Measurements from ENCODE around the gene WIPF1.

Gene WIPF1

GRCh38 chr2:174602745-174603144, 5.1 kb upstream of the WIPF1 start:
- Mint-ChIP-seq H3K36me3 (ENCODE audit: insufficient read depth) (peaks cover 20% of the 10 kb centered on the region), H3K27me3 (no peaks in the 10 kb centered on the region), H3K4me3 (peak overlapping the region in 1 of 2 donors; percentile 21), H3K4me1 (ENCODE audit: low read depth in 2 of 2) (peaks cover 68 to 84% of the 10 kb centered on the region in 2 donors), H3K27ac (peak overlapping the region; percentile 82 to 87), H3K9me3 (no peaks in the 10 kb centered on the region)
- ATAC-seq (replicated peaks) (no peak), DNase-seq (no peak)

- ATAC-seq (replicated peaks) (peak; percentile 21), DNase-seq (no peak)
- peaks cover 51 to 63% of the 10 kb centered on the region in 2 donors for H3K4me1 Mint-ChIP-seq (ENCODE audit: low read depth in 2 of 2)
- H3K27ac Mint-ChIP-seq = peak overlapping the region; percentile 98 to 100
- no peaks in the 10 kb centered on the region for H3K27me3 Mint-ChIP-seq
- peak overlapping the region; percentile 84 to 91 for H3K4me3 Mint-ChIP-seq
- H3K9me3 Mint-ChIP-seq = no peaks in the 10 kb centered on the region
- H3K36me3 Mint-ChIP-seq (ENCODE audit: insufficient read depth) = peaks cover 40% of the 10 kb centered on the region
Measured at GRCh38 chr2:174600349-174600748, 2.7 kb upstream of the WIPF1 start.

- ATAC-seq (replicated peaks) = no peak
- H3K27ac Mint-ChIP-seq = peak overlapping the region; percentile 98 to 100
- H3K36me3 Mint-ChIP-seq (ENCODE audit: insufficient read depth) = peaks cover 49% of the 10 kb centered on the region
- no peak for DNase-seq
- peak overlapping the region; percentile 84 to 91 for H3K4me3 Mint-ChIP-seq
- peaks cover 48 to 54% of the 10 kb centered on the region in 2 donors for H3K4me1 Mint-ChIP-seq (ENCODE audit: low read depth in 2 of 2)
- no peaks in the 10 kb centered on the region for H3K27me3 Mint-ChIP-seq
- H3K9me3 Mint-ChIP-seq = no peaks in the 10 kb centered on the region
Measured at GRCh38 chr2:174599310-174599921, 1.8 kb upstream of the WIPF1 start.

- no peaks in the 10 kb centered on the region for H3K9me3 Mint-ChIP-seq
- no peak for ATAC-seq (replicated peaks)
- H3K4me3 Mint-ChIP-seq = peak overlapping the region; percentile 84 to 91
- H3K36me3 Mint-ChIP-seq (ENCODE audit: insufficient read depth) = peaks cover 69% of the 10 kb centered on the region
- no peaks in the 10 kb centered on the region for H3K27me3 Mint-ChIP-seq
- peak overlapping the region; percentile 98 to 100 for H3K27ac Mint-ChIP-seq
- peaks cover 49 to 50% of the 10 kb centered on the region in 2 donors for H3K4me1 Mint-ChIP-seq (ENCODE audit: low read depth in 2 of 2)
- DNase-seq = no peak
Measured at GRCh38 chr2:174597009-174597344, 627 bp downstream of the WIPF1 start.

- ATAC-seq (replicated peaks) (no peak), DNase-seq (no peak)
- H3K4me3 Mint-ChIP-seq = peak overlapping the region; percentile 84 to 91
- H3K36me3 Mint-ChIP-seq (ENCODE audit: insufficient read depth) = peaks cover 74% of the 10 kb centered on the region
- H3K4me1 Mint-ChIP-seq (ENCODE audit: low read depth in 2 of 2) = peaks cover 46 to 50% of the 10 kb centered on the region in 2 donors
- H3K9me3 Mint-ChIP-seq = no peaks in the 10 kb centered on the region
- no peaks in the 10 kb centered on the region for H3K27me3 Mint-ChIP-seq
- H3K27ac Mint-ChIP-seq = peak overlapping the region; percentile 98 to 100
Measured at GRCh38 chr2:174595891-174596397, 1.7 kb downstream of the WIPF1 start.

- peaks cover 46 to 51% of the 10 kb centered on the region in 2 donors for H3K4me1 Mint-ChIP-seq (ENCODE audit: low read depth in 2 of 2)
- H3K27ac Mint-ChIP-seq = peak overlapping the region; percentile 98 to 100
- no peaks in the 10 kb centered on the region for H3K9me3 Mint-ChIP-seq
- ATAC-seq (replicated peaks) = peak; percentile 21
- H3K36me3 Mint-ChIP-seq (ENCODE audit: insufficient read depth) = peaks cover 80% of the 10 kb centered on the region
- H3K27me3 Mint-ChIP-seq = no peaks in the 10 kb centered on the region
- DNase-seq = no peak
- H3K4me3 Mint-ChIP-seq = peak overlapping the region; percentile 84 to 91
Measured at GRCh38 chr2:174595116-174595809, 2.3 kb downstream of the WIPF1 start.

GRCh38 chr2:174594456-174594855, 3.1 kb downstream of the WIPF1 start:
- peak overlapping the region; percentile 84 to 91 for H3K4me3 Mint-ChIP-seq
- DNase-seq = no peak
- peaks cover 79% of the 10 kb centered on the region for H3K36me3 Mint-ChIP-seq (ENCODE audit: insufficient read depth)
- no peak for ATAC-seq (replicated peaks)
- no peaks in the 10 kb centered on the region for H3K9me3 Mint-ChIP-seq
- peaks cover 43 to 51% of the 10 kb centered on the region in 2 donors for H3K4me1 Mint-ChIP-seq (ENCODE audit: low read depth in 2 of 2)
- no peaks in the 10 kb centered on the region for H3K27me3 Mint-ChIP-seq
- peak overlapping the region; percentile 98 to 100 for H3K27ac Mint-ChIP-seq

- H3K27ac Mint-ChIP-seq = peak overlapping the region; percentile 98 to 100
- H3K9me3 Mint-ChIP-seq = no peaks in the 10 kb centered on the region
- H3K4me1 Mint-ChIP-seq (ENCODE audit: low read depth in 2 of 2) = peaks cover 43 to 51% of the 10 kb centered on the region in 2 donors
- peak; percentile 65 to 71 (median 66) for DNase-seq
- peak overlapping the region; percentile 84 to 91 for H3K4me3 Mint-ChIP-seq
- H3K36me3 Mint-ChIP-seq (ENCODE audit: insufficient read depth) = peaks cover 86% of the 10 kb centered on the region
- H3K27me3 Mint-ChIP-seq = no peaks in the 10 kb centered on the region
- peak; percentile 74 for ATAC-seq (replicated peaks)
Measured at GRCh38 chr2:174593574-174594203, 3.9 kb downstream of the WIPF1 start.

- H3K27ac Mint-ChIP-seq = peak overlapping the region; percentile 98 to 100
- ATAC-seq (replicated peaks) (no peak), DNase-seq (no peak)
- peaks cover 88% of the 10 kb centered on the region for H3K36me3 Mint-ChIP-seq (ENCODE audit: insufficient read depth)
- peaks cover 45 to 53% of the 10 kb centered on the region in 2 donors for H3K4me1 Mint-ChIP-seq (ENCODE audit: low read depth in 2 of 2)
- no peaks in the 10 kb centered on the region for H3K27me3 Mint-ChIP-seq
- H3K4me3 Mint-ChIP-seq = peak overlapping the region; percentile 84 to 91
- no peaks in the 10 kb centered on the region for H3K9me3 Mint-ChIP-seq
Measured at GRCh38 chr2:174593041-174593440, 4.6 kb downstream of the WIPF1 start.

GRCh38 chr2:174591740-174592139, 5.9 kb downstream of the WIPF1 start:
- ATAC-seq (replicated peaks) = no peak
- Mint-ChIP-seq H3K4me1 (ENCODE audit: low read depth in 2 of 2) (peaks cover 54 to 61% of the 10 kb centered on the region in 2 donors), H3K36me3 (ENCODE audit: insufficient read depth) (peaks cover 81% of the 10 kb centered on the region), H3K27me3 (no peaks in the 10 kb centered on the region), H3K9me3 (no peaks in the 10 kb centered on the region), H3K27ac (peak overlapping the region; percentile 98 to 100), H3K4me3 (peak overlapping the region; percentile 77 to 91)
- no peak for DNase-seq

- H3K27ac Mint-ChIP-seq = peak overlapping the region; percentile 98 to 100
- no peaks in the 10 kb centered on the region for H3K9me3 Mint-ChIP-seq
- no peaks in the 10 kb centered on the region for H3K27me3 Mint-ChIP-seq
- no peak for ATAC-seq (replicated peaks)
- peaks cover 60 to 67% of the 10 kb centered on the region in 2 donors for H3K4me1 Mint-ChIP-seq (ENCODE audit: low read depth in 2 of 2)
- no peak for DNase-seq
- H3K4me3 Mint-ChIP-seq = peak overlapping the region; percentile 77 to 91
- H3K36me3 Mint-ChIP-seq (ENCODE audit: insufficient read depth) = peaks cover 78% of the 10 kb centered on the region
Measured at GRCh38 chr2:174590928-174591648, 6.5 kb downstream of the WIPF1 start.

GRCh38 chr2:174590346-174590745, 7.3 kb downstream of the WIPF1 start:
- ATAC-seq (replicated peaks) = no peak
- peaks cover 78% of the 10 kb centered on the region for H3K36me3 Mint-ChIP-seq (ENCODE audit: insufficient read depth)
- peaks cover 66 to 74% of the 10 kb centered on the region in 2 donors for H3K4me1 Mint-ChIP-seq (ENCODE audit: low read depth in 2 of 2)
- H3K9me3 Mint-ChIP-seq = no peaks in the 10 kb centered on the region
- peak overlapping the region; percentile 77 to 91 for H3K4me3 Mint-ChIP-seq
- no peak for DNase-seq
- H3K27ac Mint-ChIP-seq = peak overlapping the region; percentile 98 to 100
- no peaks in the 10 kb centered on the region for H3K27me3 Mint-ChIP-seq

- DNase-seq (no peak), ATAC-seq (replicated peaks) (peak; percentile 7)
- H3K4me1 Mint-ChIP-seq (ENCODE audit: low read depth in 2 of 2) = peaks cover 68 to 82% of the 10 kb centered on the region in 2 donors
- H3K36me3 Mint-ChIP-seq (ENCODE audit: insufficient read depth) = peaks cover 78% of the 10 kb centered on the region
- no peaks in the 10 kb centered on the region for H3K9me3 Mint-ChIP-seq
- H3K27me3 Mint-ChIP-seq = no peaks in the 10 kb centered on the region
- peak overlapping the region; percentile 77 to 91 for H3K4me3 Mint-ChIP-seq
- H3K27ac Mint-ChIP-seq = peak overlapping the region; percentile 98 to 100
Measured at GRCh38 chr2:174589334-174589733, 8.3 kb downstream of the WIPF1 start.

Data from effector memory CD8-positive, alpha-beta T cell (primary cell).